ENCODE data around the gene ULK4.

- TF ChIP-seq, protein P1, sequence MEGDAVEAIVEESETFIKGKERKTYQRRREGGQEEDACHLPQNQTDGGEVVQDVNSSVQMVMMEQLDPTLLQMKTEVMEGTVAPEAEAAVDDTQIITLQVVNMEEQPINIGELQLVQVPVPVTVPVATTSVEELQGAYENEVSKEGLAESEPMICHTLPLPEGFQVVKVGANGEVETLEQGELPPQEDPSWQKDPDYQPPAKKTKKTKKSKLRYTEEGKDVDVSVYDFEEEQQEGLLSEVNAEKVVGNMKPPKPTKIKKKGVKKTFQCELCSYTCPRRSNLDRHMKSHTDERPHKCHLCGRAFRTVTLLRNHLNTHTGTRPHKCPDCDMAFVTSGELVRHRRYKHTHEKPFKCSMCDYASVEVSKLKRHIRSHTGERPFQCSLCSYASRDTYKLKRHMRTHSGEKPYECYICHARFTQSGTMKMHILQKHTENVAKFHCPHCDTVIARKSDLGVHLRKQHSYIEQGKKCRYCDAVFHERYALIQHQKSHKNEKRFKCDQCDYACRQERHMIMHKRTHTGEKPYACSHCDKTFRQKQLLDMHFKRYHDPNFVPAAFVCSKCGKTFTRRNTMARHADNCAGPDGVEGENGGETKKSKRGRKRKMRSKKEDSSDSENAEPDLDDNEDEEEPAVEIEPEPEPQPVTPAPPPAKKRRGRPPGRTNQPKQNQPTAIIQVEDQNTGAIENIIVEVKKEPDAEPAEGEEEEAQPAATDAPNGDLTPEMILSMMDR (IDR thresholded peaks at IDR 0.05; ENCODE audit: borderline replicate concordance, extremely low read depth, low read length, poor library complexity, severe bottlenecking): no peak
- no peak for TF ChIP-seq EZH2 (IDR thresholded peaks at IDR 0.05; ENCODE audit: borderline replicate concordance, low read depth, low read length, severe bottlenecking)
Measured at GRCh38 chr3:41485484-41485883, 476.4 kb downstream of the ULK4 start.

Measured in DND-41 (cell line).